Measurements from ENCODE around the gene NEDD4L. TPM values are rescaled to one million over a fixed set of nuclear protein-coding genes. Genes with fewer than 3 reads are reported as not detected.

Gene NEDD4L
- polyA plus RNA-seq, 1 experiment: 14.1 TPM

DNA sequence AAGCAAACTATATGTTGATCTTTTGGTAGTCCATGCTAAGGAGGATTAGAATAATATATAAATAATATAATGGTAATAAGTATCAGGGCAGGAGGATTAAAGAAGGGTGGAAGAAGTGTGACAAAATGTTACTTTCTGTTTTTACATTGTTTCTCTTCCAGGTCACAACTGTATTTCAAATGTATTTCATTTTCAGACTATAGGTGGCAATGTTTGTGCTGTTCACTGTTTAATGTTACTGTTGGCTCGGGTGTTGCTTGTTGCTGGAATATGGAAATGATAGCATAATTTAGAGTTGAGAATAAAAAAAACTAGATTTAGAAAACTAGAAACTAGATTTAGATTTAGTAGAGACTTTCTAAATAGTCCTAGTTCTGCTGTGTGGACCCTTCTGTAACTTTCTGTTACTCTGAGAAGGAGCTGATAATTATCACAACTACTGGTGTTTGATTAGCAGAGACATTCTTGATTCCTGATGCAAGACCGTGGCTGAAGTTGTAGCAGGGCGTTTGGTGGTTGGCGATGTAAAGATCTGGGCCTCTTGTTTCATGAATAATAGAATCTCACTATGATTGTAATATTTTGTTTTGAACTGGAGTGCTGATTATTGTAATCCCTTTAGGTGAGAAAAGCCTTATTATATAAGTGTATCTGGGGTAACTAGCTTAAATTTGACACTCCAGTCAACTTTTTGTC, 7.9 kb downstream of the NEDD4L start:
- TF ChIP-seq, protein P1, sequence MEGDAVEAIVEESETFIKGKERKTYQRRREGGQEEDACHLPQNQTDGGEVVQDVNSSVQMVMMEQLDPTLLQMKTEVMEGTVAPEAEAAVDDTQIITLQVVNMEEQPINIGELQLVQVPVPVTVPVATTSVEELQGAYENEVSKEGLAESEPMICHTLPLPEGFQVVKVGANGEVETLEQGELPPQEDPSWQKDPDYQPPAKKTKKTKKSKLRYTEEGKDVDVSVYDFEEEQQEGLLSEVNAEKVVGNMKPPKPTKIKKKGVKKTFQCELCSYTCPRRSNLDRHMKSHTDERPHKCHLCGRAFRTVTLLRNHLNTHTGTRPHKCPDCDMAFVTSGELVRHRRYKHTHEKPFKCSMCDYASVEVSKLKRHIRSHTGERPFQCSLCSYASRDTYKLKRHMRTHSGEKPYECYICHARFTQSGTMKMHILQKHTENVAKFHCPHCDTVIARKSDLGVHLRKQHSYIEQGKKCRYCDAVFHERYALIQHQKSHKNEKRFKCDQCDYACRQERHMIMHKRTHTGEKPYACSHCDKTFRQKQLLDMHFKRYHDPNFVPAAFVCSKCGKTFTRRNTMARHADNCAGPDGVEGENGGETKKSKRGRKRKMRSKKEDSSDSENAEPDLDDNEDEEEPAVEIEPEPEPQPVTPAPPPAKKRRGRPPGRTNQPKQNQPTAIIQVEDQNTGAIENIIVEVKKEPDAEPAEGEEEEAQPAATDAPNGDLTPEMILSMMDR (IDR thresholded peaks at IDR 0.05; ENCODE audit: insufficient read depth, low read depth, low read length): peak; percentile 39; the same call in 1 of the 2 replicates
- no peak overlapping the region for H3K4me3 ChIP-seq (ENCODE audit: low read depth, low read length)
- H3K27me3 ChIP-seq (ENCODE audit: control insufficient read depth, insufficient read depth, low read length): no peaks in the 10 kb centered on the region
- CTCF ChIA-PET: interaction anchor here (0.6 to 1.6 kb wide), 7 partner anchors 22 to 434 kb away, joined by 3 to 6 read pairs (median 3); no protein-coding TSS in a partner anchor
- POLR2A ChIA-PET: no interaction called here
- no peak for DNase-seq (ENCODE audit: low read depth)
- H3K36me3 ChIP-seq (ENCODE audit: control insufficient read depth, insufficient read depth, low read length): no peaks in the 10 kb centered on the region

DNA sequence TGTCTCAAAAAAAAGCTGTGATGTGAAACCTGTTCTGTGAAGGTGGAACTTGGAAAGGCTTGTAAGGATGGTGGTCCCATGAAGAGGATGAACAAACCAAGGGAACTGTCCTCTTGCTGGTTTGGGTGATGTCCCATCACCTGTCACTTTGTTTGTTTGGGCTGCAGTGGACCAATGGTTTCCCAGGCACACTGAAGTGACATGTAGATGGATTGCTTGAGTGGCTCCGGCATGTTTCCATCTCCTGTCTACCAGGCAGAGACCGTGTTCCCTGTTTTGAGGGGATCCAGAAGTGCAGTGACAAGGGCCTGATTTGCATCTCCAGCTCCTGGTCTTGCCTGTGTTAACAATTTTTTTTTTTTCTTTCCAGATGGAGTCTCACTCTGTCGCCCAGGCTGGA, 8.9 kb downstream of the NEDD4L start:
- no peaks in the 10 kb centered on the region for H3K36me3 ChIP-seq (ENCODE audit: control insufficient read depth, insufficient read depth, low read length)
- TF ChIP-seq, protein P1 (IDR thresholded peaks at IDR 0.05; ENCODE audit: insufficient read depth, low read depth, low read length): no peak
- no peak for DNase-seq (ENCODE audit: low read depth)
- H3K27me3 ChIP-seq (ENCODE audit: control insufficient read depth, insufficient read depth, low read length): no peaks in the 10 kb centered on the region
- ChIA-PET CTCF (interaction anchor here (0.6 to 2.2 kb wide), 5 partner anchors 9 to 69 kb away, joined by 3 to 6 read pairs (median 4); partner anchors contain the start of gene NEDD4L), POLR2A (interaction anchor here (0.6 kb wide), 1 partner anchor 58 kb away, joined by 4 read pairs; no protein-coding TSS in a partner anchor)
- H3K4me3 ChIP-seq (ENCODE audit: low read depth, low read length): no peak overlapping the region

DNA sequence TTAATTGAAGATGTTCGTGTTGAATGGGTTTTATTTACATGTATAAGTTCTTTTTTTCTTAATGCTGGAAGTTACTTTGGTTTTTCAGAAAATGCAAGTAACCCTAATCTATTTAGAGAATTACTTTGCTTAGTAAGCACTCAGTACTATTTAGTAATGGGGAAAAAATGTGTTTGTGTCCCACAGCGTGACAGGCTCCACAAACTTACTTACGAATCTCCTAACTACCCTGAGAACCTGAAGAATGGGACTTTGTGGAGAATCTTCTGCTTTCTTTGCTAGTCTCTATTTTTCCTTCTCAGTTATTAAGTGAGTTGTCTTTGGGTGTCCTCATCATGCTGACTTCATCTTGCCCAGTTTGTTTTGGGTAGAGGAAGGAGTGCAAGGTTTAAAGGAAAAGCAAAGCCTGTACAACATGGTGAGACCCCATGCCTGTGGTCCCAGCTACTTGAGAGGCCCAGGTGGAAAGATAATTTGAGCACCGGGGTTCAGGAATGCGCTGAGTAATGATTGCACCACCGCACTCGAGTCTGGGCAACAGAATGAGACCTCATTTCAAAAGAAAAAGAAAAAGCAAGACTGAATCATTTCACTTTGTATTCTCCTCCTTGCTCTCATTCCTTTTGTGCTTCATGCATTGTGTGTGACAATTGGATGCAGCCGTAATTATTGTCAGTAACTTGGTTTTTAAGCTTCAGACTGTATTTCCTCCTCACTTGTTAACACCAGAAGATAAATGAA, 10.2 kb downstream of the NEDD4L start:
- ChIA-PET CTCF (interaction anchor here (0.5 to 2.2 kb wide), 5 partner anchors 9 to 172 kb away, joined by 3 to 6 read pairs (median 4); partner anchors contain the start of gene NEDD4L), POLR2A (no interaction called here)
- TF ChIP-seq, protein P1 (IDR thresholded peaks at IDR 0.05; ENCODE audit: insufficient read depth, low read depth, low read length): no peak
- DNase-seq (ENCODE audit: low read depth): peak; percentile 22
- no peak overlapping the region for H3K4me3 ChIP-seq (ENCODE audit: low read depth, low read length)
- no peaks in the 10 kb centered on the region for H3K27me3 ChIP-seq (ENCODE audit: control insufficient read depth, insufficient read depth, low read length)
- no peaks in the 10 kb centered on the region for H3K36me3 ChIP-seq (ENCODE audit: control insufficient read depth, insufficient read depth, low read length)

DNA sequence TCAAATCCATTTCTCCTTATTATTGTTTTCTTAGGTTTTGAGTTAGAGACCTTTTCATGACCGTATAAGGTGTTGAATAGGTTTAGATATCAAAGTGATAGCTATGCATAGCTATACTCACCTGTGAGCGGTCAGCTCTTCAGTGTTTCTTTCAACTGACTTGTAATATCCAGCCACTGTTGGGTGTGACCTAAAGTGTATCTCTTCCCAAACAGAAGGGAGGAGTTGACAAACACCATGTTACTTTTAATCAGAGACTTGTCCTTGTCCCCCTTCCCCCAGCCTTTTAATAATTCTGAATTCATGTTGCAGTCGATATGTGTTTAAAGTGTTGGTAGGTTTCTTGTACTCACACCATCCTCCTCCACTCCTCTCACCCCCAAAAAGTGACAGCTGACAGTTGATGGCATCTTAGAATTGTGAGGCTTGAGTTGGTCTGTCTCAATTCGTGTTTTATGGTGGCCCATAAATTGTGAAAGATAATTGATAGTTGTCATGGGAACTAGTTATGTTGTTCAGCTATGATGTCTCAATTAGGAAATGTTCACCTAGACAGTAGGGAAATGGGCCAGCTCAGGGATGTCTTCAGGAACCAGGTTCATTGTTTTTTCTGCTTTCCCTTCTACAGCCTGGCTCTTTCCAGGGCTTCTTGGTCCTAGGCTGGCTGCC, 12.0 kb downstream of the NEDD4L start:
- Histone ChIP-seq H3K36me3 (ENCODE audit: control insufficient read depth, insufficient read depth, low read length) (no peaks in the 10 kb centered on the region), H3K4me3 (ENCODE audit: low read depth, low read length) (no peak overlapping the region), H3K27me3 (ENCODE audit: control insufficient read depth, insufficient read depth, low read length) (no peaks in the 10 kb centered on the region)
- DNase-seq (ENCODE audit: low read depth): no peak
- CTCF ChIA-PET: interaction anchor here (0.5 to 1.0 kb wide), 3 partner anchors 13 to 438 kb away, joined by 3 to 5 read pairs (median 3); partner anchors contain the start of gene NEDD4L
- POLR2A ChIA-PET: no interaction called here
- TF ChIP-seq, protein P1 (IDR thresholded peaks at IDR 0.05; ENCODE audit: insufficient read depth, low read depth, low read length): no peak

All from BJ (cell line).